CD14-positive monocyte (primary cell): ENCODE data around the gene PTPRD. TPM values are rescaled to one million over a fixed set of nuclear protein-coding genes. Genes with fewer than 3 reads are reported as not detected.

Source experiments
- DNase-seq, 3 donors: peaks; one replicate each; pipeline ENCODE4 v3.0.0-alpha.2; 2011 to 2022
- H2AFZ ChIP-seq: 2 replicates; pipeline ENCODE4 v1.6.0; 2012; ENCODE audit warnings: mild to moderate bottlenecking, low read depth, low read length, inconsistent platforms; ENCODE audit not compliant: insufficient read depth, poor library complexity, severe bottlenecking
- H3K27ac ChIP-seq, 2 donors: 1 replicate in 1 of 2; 2 replicates in 1 of 2; pipeline ENCODE4 v1.5.1; 2012 to 2013; ENCODE audit warnings: low read length in 2 of 2, control low read depth in 1 of 2, inconsistent platforms in 1 of 2, low read depth in 1 of 2, mild to moderate bottlenecking in 1 of 2
- H3K27me3 ChIP-seq, 2 donors: one replicate each; pipeline versions ENCODE4 v1.6.0 to v1.6.1; 2011 to 2013; ENCODE audit warnings: low read length in 2 of 2; ENCODE audit not compliant: control insufficient read depth in 2 of 2, insufficient read depth in 2 of 2
- H3K36me3 ChIP-seq, 2 donors: replicated peaks in 1 of 2; 1 replicate in 1 of 2; 2 replicates in 1 of 2; pipeline versions ENCODE4 v1.5.1 to v1.6.1; 2012 to 2013; ENCODE audit warnings: low read length in 2 of 2, control low read depth in 1 of 2, inconsistent platforms in 1 of 2, mild to moderate bottlenecking in 1 of 2; ENCODE audit not compliant: insufficient read depth in 2 of 2, control insufficient read depth in 1 of 2
- H3K4me1 ChIP-seq, 2 donors: 1 replicate in 1 of 2; 2 replicates in 1 of 2; pipeline versions ENCODE4 v1.5.1 to v1.6.1; 2012 to 2013; ENCODE audit warnings: low read length in 2 of 2, control low read depth in 1 of 2, inconsistent platforms in 1 of 2, mild to moderate bottlenecking in 1 of 2, moderate library complexity in 1 of 2; ENCODE audit not compliant: insufficient read depth in 2 of 2, control insufficient read depth in 1 of 2
- H3K4me2 ChIP-seq: replicated peaks from 2 replicates; pipeline ENCODE3; 2012; ENCODE audit warnings: low read length, moderate library complexity, mild to moderate bottlenecking; ENCODE audit not compliant: poor library complexity, severe bottlenecking; ENCODE audit errors: extremely low read depth
- H3K4me3 ChIP-seq, 3 experiments: fragments of 200-600 bp in 1 of 3; sonication (generic) in 1 of 3; replicated peaks in 1 of 3; 1 replicate in 2 of 3; 2 replicates in 1 of 3; pipeline ENCODE4 v1.5.1; 2011 to 2013; ENCODE audit warnings: low read length in 3 of 3, mild to moderate bottlenecking in 3 of 3, control low read depth in 2 of 3, low read depth in 2 of 3, inconsistent platforms in 1 of 3, moderate library complexity in 1 of 3
- H3K79me2 ChIP-seq: 2 replicates; pipeline ENCODE4 v1.6.0; 2012; ENCODE audit warnings: mild to moderate bottlenecking, control low read depth, inconsistent platforms, low read length, moderate library complexity; ENCODE audit not compliant: insufficient read depth
- H3K9ac ChIP-seq: 2 replicates; pipeline ENCODE4 v1.6.0; 2017; ENCODE audit warnings: low read length, mild to moderate bottlenecking; ENCODE audit not compliant: insufficient read depth, poor library complexity, severe bottlenecking
- H3K9me3 ChIP-seq, 2 donors: replicated peaks in 1 of 2; 1 replicate in 1 of 2; 2 replicates in 1 of 2; pipeline versions ENCODE4 v1.5.1 to v1.6.1; 2012 to 2013; ENCODE audit warnings: low read length in 2 of 2, control low read depth in 1 of 2; ENCODE audit not compliant: control insufficient read depth in 1 of 2, insufficient read depth in 1 of 2
- H4K20me1 ChIP-seq: 2 replicates; pipeline ENCODE4 v1.6.0; 2012; ENCODE audit warnings: mild to moderate bottlenecking, low read length, control low read depth, moderate library complexity; ENCODE audit not compliant: insufficient read depth
- H3K27ac Mint-ChIP-seq, 7 donors: one replicate each; pipeline ENCODE4 v1.8.0; 2020; ENCODE audit warnings: mild to moderate bottlenecking in 7 of 7, mixed read lengths in 7 of 7, moderate library complexity in 6 of 7, inconsistent platforms in 2 of 7
- H3K27me3 Mint-ChIP-seq, 3 donors: one replicate each; pipeline ENCODE4 v1.8.0; 2021 to 2022; ENCODE audit warnings: low read depth in 3 of 3, mild to moderate bottlenecking in 3 of 3, mixed read lengths in 3 of 3, moderate library complexity in 3 of 3, inconsistent platforms in 1 of 3
- H3K36me3 Mint-ChIP-seq, 2 donors: one replicate each; pipeline ENCODE4 v1.8.0; 2020; ENCODE audit warnings: mixed read lengths in 2 of 2, inconsistent platforms in 1 of 2, mild to moderate bottlenecking in 1 of 2
- H3K4me1 Mint-ChIP-seq: one replicate; pipeline ENCODE4 v1.8.0; 2020; ENCODE audit warnings: mild to moderate bottlenecking, mixed read lengths
- H3K4me3 Mint-ChIP-seq, 2 donors: one replicate each; pipeline ENCODE4 v1.8.0; 2020; ENCODE audit warnings: mild to moderate bottlenecking in 2 of 2, mixed read lengths in 2 of 2, moderate library complexity in 1 of 2
- H3K9me3 Mint-ChIP-seq, 7 donors: one replicate each; pipeline ENCODE4 v1.8.0; 2020 to 2022; ENCODE audit warnings: mixed read lengths in 7 of 7, mild to moderate bottlenecking in 6 of 7, moderate library complexity in 6 of 7, inconsistent platforms in 2 of 7
- CTCF ChIP-seq: fragments of 200-600 bp; IDR thresholded peaks from one replicate; pipeline ENCODE4 v1.8.0; 2022; ENCODE audit warnings: antibody characterized with exemption, mild to moderate bottlenecking
- WGBS: methylation state at CpG from one replicate; pipeline ENCODE4 v1.1.5; 2013; ENCODE audit warnings: missing lambda C conversion rate; ENCODE audit not compliant: insufficient coverage; 5-methylcytosine and 5-hydroxymethylcytosine counted together
- intact Hi-C, 2 donors: fragments of 100-400 bp; cut with micrococcal nuclease; formaldehyde crosslinking; loops; one replicate each; pipeline versions ENCODE4 v1.15.0 to v1.15.1; 2023
- polyA plus RNA-seq, 3 donors: library from polyadenylated mRNA; depleted of rRNA in 1 of 3; unstranded in 2 of 3; stranded (reverse) in 1 of 3; fragments of 300-500 nt in 2 of 3; fragments of >200 nt in 1 of 3; fragmentation: Illumina TruSeq in 2 of 3; gene quantifications; 1 replicate in 2 of 3; 2 replicates in 1 of 3; pipeline ENCODE4 v1.2.3, GENCODE V29; 2012 to 2021

PTPRD gene
- polyA plus RNA-seq, 3 donors = not detected

- H3K79me2 ChIP-seq = no peaks in the 10 kb centered on the region
- intact Hi-C loops = no loop called here
- no peak overlapping the region for H3K4me3 ChIP-seq
- Mint-ChIP-seq H3K36me3 (no peaks in the 10 kb centered on the region), H3K9me3 (peaks cover 0 to 6% (median 0%) of the 10 kb centered on the region in 7 donors), H3K27me3 (no peaks in the 10 kb centered on the region), H3K4me1 (no peaks in the 10 kb centered on the region), H3K4me3 (no peak overlapping the region), H3K27ac (no peak overlapping the region)
- TF ChIP-seq CTCF = no peak
- no peaks in the 10 kb centered on the region for H3K36me3 ChIP-seq
- H4K20me1 ChIP-seq = no peaks in the 10 kb centered on the region
- H3K9me3 ChIP-seq = no peaks in the 10 kb centered on the region
- H2AFZ ChIP-seq = no peak overlapping the region
- no peaks in the 10 kb centered on the region for H3K27me3 ChIP-seq
- no peak overlapping the region for H3K27ac ChIP-seq
- no CpG with 5 or more reads among the region's 2 CpGs for WGBS
- no peak overlapping the region for H3K9ac ChIP-seq
- H3K4me1 ChIP-seq = no peaks in the 10 kb centered on the region
- no peak for DNase-seq
- no peak overlapping the region for H3K4me2 ChIP-seq
Measured at GRCh38 chr9:9399982-9400381, 1212.8 kb downstream of the PTPRD start.

DNA sequence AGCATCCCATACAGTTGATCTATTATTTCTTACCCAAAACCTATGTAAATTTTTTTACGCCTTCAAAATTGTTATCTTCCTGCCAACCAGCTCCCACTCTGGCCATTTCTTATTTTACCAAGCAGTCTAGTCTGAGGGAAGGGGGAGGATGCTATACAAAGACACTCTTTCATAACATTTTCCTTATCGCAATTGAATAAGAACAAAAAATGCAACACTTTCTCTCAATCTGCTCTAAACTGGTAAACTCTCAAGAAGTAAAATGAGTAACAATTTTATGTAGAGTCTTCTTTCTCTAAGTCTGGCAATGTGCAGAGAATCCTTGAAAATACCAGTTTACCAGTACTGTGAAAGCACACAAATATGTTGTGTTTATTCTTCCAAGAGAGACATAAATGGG is 1216.3 kb downstream of the PTPRD start:
- no peaks in the 10 kb centered on the region for H3K27me3 Mint-ChIP-seq

More for the DNA sequence above, 1216.3 kb downstream of the PTPRD start:
- Histone ChIP-seq H4K20me1 (no peaks in the 10 kb centered on the region), H3K4me2 (no peak overlapping the region), H3K36me3 (no peaks in the 10 kb centered on the region), H2AFZ (no peak overlapping the region), H3K79me2 (no peaks in the 10 kb centered on the region), H3K4me3 (no peak overlapping the region), H3K27me3 (no peaks in the 10 kb centered on the region), H3K9ac (no peak overlapping the region), H3K27ac (no peak overlapping the region), H3K4me1 (no peaks in the 10 kb centered on the region), H3K9me3 (no peaks in the 10 kb centered on the region)
- DNase-seq = no peak
- Mint-ChIP-seq H3K9me3 (peaks cover 0 to 3% (median 0%) of the 10 kb centered on the region in 7 donors), H3K27ac (no peak overlapping the region), H3K4me1 (no peaks in the 10 kb centered on the region), H3K36me3 (no peaks in the 10 kb centered on the region), H3K4me3 (no peak overlapping the region)
- TF ChIP-seq CTCF = no peak
- intact Hi-C loops = no loop called here
- WGBS = no CpG with 5 or more reads among the region's 2 CpGs
